SU-DHL-6 (cell line): Measurements from ENCODE around the gene ACAP3.
A peak's percentile ranks its signal among the peaks of the same experiment; 100 is the strongest.

Experiments
- H2AFZ ChIP-seq: fragments of 200-600 bp; sonication (generic); 2 replicates; pipeline ENCODE4 v1.6.1; 2014; ENCODE audit warnings: low read depth, mild to moderate bottlenecking, moderate library complexity, mixed read lengths, antibody characterized with exemption, low read length; ENCODE audit not compliant: severe bottlenecking
- H3F3A ChIP-seq: fragments of 200-600 bp; shearing (Covaris generic); 2 replicates; pipeline ENCODE4 v1.6.0; 2016; ENCODE audit warnings: antibody characterized with exemption, mild to moderate bottlenecking; ENCODE audit not compliant: insufficient read depth
- H3K27ac ChIP-seq: fragments of 200-600 bp; sonication (generic); 2 replicates; pipeline ENCODE4 v1.5.1; 2016; ENCODE audit warnings: low read depth, mild to moderate bottlenecking, low read length, moderate library complexity, mixed read lengths
- H3K27me3 ChIP-seq: fragments of 200-600 bp; sonication (generic), shearing (Covaris generic); 2 replicates; pipeline ENCODE4 v1.6.0; 2014; ENCODE audit warnings: mild to moderate bottlenecking, low read length
- H3K36me3 ChIP-seq: fragments of 200-600 bp; sonication (generic); 2 replicates; pipeline ENCODE4 v1.6.1; 2014; ENCODE audit warnings: mild to moderate bottlenecking, low read length, mixed read lengths
- H3K4me2 ChIP-seq: fragments of 300-600, 200-600 bp; shearing (Covaris generic), sonication (generic); 2 replicates; pipeline ENCODE4 v1.6.0; 2014; ENCODE audit warnings: low read length, low read depth, mild to moderate bottlenecking; ENCODE audit not compliant: poor library complexity, severe bottlenecking
- H3K4me3 ChIP-seq: fragments of 200-600 bp; sonication (generic); 2 replicates; pipeline ENCODE4 v1.5.1; 2014; ENCODE audit warnings: antibody characterized with exemption, low read length, mild to moderate bottlenecking, mixed read lengths; ENCODE audit not compliant: insufficient read depth, poor library complexity, severe bottlenecking
- H3K79me2 ChIP-seq: fragments of 200-600 bp; sonication (generic); 2 replicates; pipeline ENCODE4 v1.6.1; 2014; ENCODE audit warnings: mild to moderate bottlenecking, low read length, moderate library complexity; ENCODE audit not compliant: insufficient read depth
- H3K9ac ChIP-seq: fragments of 200-600 bp; sonication (generic); 2 replicates; pipeline ENCODE4 v1.7.0; 2014; ENCODE audit warnings: mild to moderate bottlenecking, low read length
- H3K9me2 ChIP-seq: fragments of 200-600 bp; sonication (generic); replicated peaks from 2 replicates; pipeline ENCODE4 v1.6.1; 2014; ENCODE audit warnings: low read length; ENCODE audit not compliant: insufficient read depth
- H3K9me3 ChIP-seq: fragments of 200-600 bp; sonication (generic); 2 replicates; pipeline ENCODE4 v1.6.1; 2014; ENCODE audit warnings: low read length, mixed read lengths; ENCODE audit not compliant: insufficient read depth
- H4K20me1 ChIP-seq: fragments of 200-600 bp; sonication (generic); 2 replicates; pipeline ENCODE4 v1.6.1; 2014; ENCODE audit warnings: low read depth, mild to moderate bottlenecking, antibody characterized with exemption, low read length, moderate library complexity, mixed read lengths
- CTCF ChIP-seq: fragments of 200-600 bp; sonication (generic); IDR thresholded peaks from one replicate; pipeline ENCODE4 v1.5.1; 2017; ENCODE audit warnings: antibody characterized with exemption, mild to moderate bottlenecking, low read length, moderate library complexity; ENCODE audit not compliant: insufficient read depth, poor library complexity, severe bottlenecking
- EZH2phosphoT487 ChIP-seq: fragments of 200-600 bp; sonication (generic), shearing (Covaris generic); conservative IDR thresholded peaks from 2 replicates; pipeline ENCODE4 v1.6.1; 2018; ENCODE audit warnings: mild to moderate bottlenecking, antibody characterized with exemption, low read length, moderate library complexity, mixed read lengths

ACAP3 gene

DNA sequence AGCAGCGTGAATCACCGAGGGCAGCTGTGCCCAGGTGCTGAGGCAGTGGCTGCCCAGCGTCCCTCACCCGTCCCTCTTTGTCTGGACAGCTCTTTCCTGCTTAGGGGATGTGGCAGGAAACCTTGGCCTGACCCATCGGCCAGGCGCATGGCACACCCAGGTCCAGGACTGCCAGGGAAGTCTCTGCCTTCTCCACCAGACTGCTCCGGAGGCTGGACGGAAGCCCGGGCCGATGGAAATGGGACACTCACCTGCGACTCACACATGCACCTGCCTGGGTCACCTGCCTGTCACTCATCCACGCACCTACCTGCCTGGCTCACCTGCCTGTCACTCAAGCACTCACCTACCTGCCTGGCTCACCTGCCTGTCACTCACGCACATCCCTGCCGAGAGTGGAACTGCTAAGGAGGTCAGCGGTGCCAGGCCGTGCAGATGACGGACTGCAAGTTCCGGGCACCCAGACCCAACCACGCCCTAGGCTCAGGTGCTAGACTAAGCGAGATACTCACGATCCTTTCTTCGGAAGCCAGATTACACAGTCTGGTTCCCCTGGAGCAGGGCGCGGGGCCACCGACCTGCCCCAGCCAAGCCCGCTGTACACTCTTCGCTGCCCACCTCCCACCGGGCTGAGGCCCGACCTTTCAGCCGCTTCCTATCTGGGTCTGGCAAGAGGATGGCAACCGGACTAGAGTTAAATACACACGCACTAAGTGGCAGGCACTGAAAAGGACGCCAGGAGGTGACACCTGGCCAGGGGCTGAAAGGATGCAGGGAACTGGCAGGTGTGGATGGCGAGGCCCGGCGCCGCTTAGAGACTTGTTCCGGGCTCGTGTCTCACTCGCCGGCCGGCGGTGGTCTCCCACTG, 35.2 kb downstream of the ACAP3 start:
- H4K20me1 ChIP-seq: peaks cover 4% of the 10 kb centered on the region; the same call in 1 of the 2 replicates
- TF ChIP-seq CTCF (no peak), EZH2phosphoT487 (no peak)
- H3K9me2 ChIP-seq: no peaks in the 10 kb centered on the region
- no peaks in the 10 kb centered on the region for H3F3A ChIP-seq
- H3K9me3 ChIP-seq: no peaks in the 10 kb centered on the region
- no peak overlapping the region for H2AFZ ChIP-seq
- no peak overlapping the region; the same call in 1 of the 2 replicates for H3K27ac ChIP-seq
- peak overlapping the region; percentile 92 for H3K4me3 ChIP-seq
- H3K27me3 ChIP-seq: no peaks in the 10 kb centered on the region
- H3K79me2 ChIP-seq: peaks cover 44% of the 10 kb centered on the region
- H3K9ac ChIP-seq: peak overlapping the region; percentile 97
- no peaks in the 10 kb centered on the region for H3K36me3 ChIP-seq
- peak overlapping the region; percentile 90 for H3K4me2 ChIP-seq

GRCh38 chr1:1270813-1271212, 36.9 kb downstream of the ACAP3 start:
- Histone ChIP-seq H3F3A (no peaks in the 10 kb centered on the region), H3K9me3 (no peaks in the 10 kb centered on the region), H3K27ac (no peak overlapping the region), H4K20me1 (peaks cover 4% of the 10 kb centered on the region; the same call in 1 of the 2 replicates), H3K9ac (no peak overlapping the region), H3K4me3 (no peak overlapping the region), H3K27me3 (no peaks in the 10 kb centered on the region), H3K36me3 (no peaks in the 10 kb centered on the region), H3K9me2 (no peaks in the 10 kb centered on the region), H3K79me2 (peaks cover 44% of the 10 kb centered on the region), H2AFZ (no peak overlapping the region), H3K4me2 (no peak overlapping the region)
- TF ChIP-seq EZH2phosphoT487: no peak
- TF ChIP-seq CTCF: no peak

GRCh38 chr1:1268284-1268682, 39.4 kb downstream of the ACAP3 start:
- Histone ChIP-seq H3F3A (no peaks in the 10 kb centered on the region), H2AFZ (no peak overlapping the region), H3K9me2 (no peaks in the 10 kb centered on the region), H3K9me3 (no peaks in the 10 kb centered on the region), H3K36me3 (no peaks in the 10 kb centered on the region), H3K9ac (no peak overlapping the region), H3K27me3 (no peaks in the 10 kb centered on the region), H3K4me3 (no peak overlapping the region), H3K4me2 (no peak overlapping the region), H3K79me2 (peaks cover 44% of the 10 kb centered on the region), H4K20me1 (peaks cover 4% of the 10 kb centered on the region; the same call in 1 of the 2 replicates), H3K27ac (no peak overlapping the region)
- TF ChIP-seq CTCF: no peak
- no peak for TF ChIP-seq EZH2phosphoT487
